ENCODE measurements around the gene ILF3. TPM values are rescaled to one million over a fixed set of nuclear protein-coding genes. Genes with fewer than 3 reads are reported as not detected.

The ILF3 gene
- total RNA-seq, 5 donors from 2014 or later (not counting 1 experiment from before 2014, with no cell fraction given): 331 to 490 (median 370) TPM

DNA sequence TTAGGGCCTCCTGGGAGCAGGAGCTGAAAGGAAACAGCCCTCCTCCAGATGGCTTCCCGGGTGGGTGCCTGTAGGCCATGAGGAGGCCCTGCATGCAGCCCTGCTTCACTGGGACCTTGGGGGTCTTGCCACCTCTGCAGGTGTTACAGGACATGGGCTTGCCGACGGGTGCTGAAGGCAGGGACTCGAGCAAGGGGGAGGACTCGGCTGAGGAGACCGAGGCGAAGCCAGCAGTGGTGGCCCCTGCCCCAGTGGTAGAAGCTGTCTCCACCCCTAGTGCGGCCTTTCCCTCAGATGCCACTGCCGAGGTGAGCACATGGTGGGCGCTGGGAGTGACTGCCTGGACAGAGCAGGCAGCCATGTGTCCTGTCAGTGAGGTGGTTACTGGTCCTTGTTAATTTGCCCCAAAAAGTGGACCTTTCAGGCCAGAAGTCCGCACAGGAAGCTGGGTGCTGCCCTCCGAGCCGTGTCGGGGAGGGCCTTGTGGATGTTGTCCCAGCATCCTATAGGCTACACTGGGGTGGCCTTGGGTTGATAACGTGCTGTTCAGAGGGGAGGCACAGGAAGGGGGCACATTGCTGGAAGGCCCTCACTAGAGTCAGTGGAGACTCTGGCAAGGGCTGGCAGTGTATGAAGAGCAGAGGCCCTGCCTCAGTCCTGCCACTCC is 28.4 kb downstream of the ILF3 start:
- no peak overlapping the region for H3K27ac ChIP-seq (ENCODE audit: low read length)
- 94% methylated on average over 13 of the region's 15 CpGs for WGBS (ENCODE audit: insufficient coverage)
- H3K9me3 ChIP-seq: no peaks in the 10 kb centered on the region
- H3K4me3 ChIP-seq (ENCODE audit: control insufficient read depth in 1 of 2, extremely low read depth in 1 of 2, low read length in 1 of 2): no peak overlapping the region
- peaks cover 29 to 93% of the 10 kb centered on the region in 2 donors for H3K36me3 ChIP-seq (ENCODE audit: control insufficient read depth in 2 of 2, extremely low read depth in 1 of 2, insufficient read depth in 1 of 2, low read length in 1 of 2)
- Mint-ChIP-seq H3K4me1 (no peaks in the 10 kb centered on the region), H3K36me3 (peaks cover 39% of the 10 kb centered on the region), H3K4me3 (no peak overlapping the region), H3K9me3 (no peaks in the 10 kb centered on the region), H3K27ac (no peak overlapping the region), H3K27me3 (no peaks in the 10 kb centered on the region)
- no peaks in the 10 kb centered on the region for H3K27me3 ChIP-seq (replicated peaks in 1 of 2; ENCODE audit: control insufficient read depth in 2 of 2, extremely low read depth in 1 of 2, insufficient read depth in 2 of 2, low read length in 1 of 2)
- DNase-seq (no peak), ATAC-seq (replicated peaks in 1 of 4) (no peak)
- ChIA-PET CTCF (interaction anchor here in 1 of 2 donors (0.5 kb wide), 1 partner anchor 286 kb away, joined by 4 read pairs; no protein-coding TSS in a partner anchor), POLR2A (interaction anchor here (0.5 kb wide), 2 partner anchors 10 to 13 kb away, joined by 3 to 4 read pairs; no protein-coding TSS in a partner anchor)
- H3K4me1 ChIP-seq (ENCODE audit: control insufficient read depth in 1 of 2, extremely low read depth in 1 of 2, insufficient read depth in 2 of 2, low read length in 2 of 2): no peaks in the 10 kb centered on the region

GRCh38 chr19:10683064-10683426 is 28.9 kb downstream of the ILF3 start:
- no peak for DNase-seq
- Histone ChIP-seq H3K9me3 (no peaks in the 10 kb centered on the region), H3K27ac (ENCODE audit: low read length) (no peak overlapping the region), H3K4me3 (ENCODE audit: control insufficient read depth in 1 of 2, extremely low read depth in 1 of 2, low read length in 1 of 2) (no peak overlapping the region), H3K27me3 (replicated peaks in 1 of 2; ENCODE audit: control insufficient read depth in 2 of 2, extremely low read depth in 1 of 2, insufficient read depth in 2 of 2, low read length in 1 of 2) (no peaks in the 10 kb centered on the region), H3K4me1 (ENCODE audit: control insufficient read depth in 1 of 2, extremely low read depth in 1 of 2, insufficient read depth in 2 of 2, low read length in 2 of 2) (no peaks in the 10 kb centered on the region), H3K36me3 (ENCODE audit: control insufficient read depth in 2 of 2, extremely low read depth in 1 of 2, insufficient read depth in 1 of 2, low read length in 1 of 2) (peaks cover 31 to 93% of the 10 kb centered on the region in 2 donors)
- WGBS (ENCODE audit: insufficient coverage): 96% methylated on average over 14 of the region's 15 CpGs
- ChIA-PET POLR2A (interaction anchor here in 1 of 2 donors (0.5 kb wide), 1 partner anchor 14 kb away, joined by 4 read pairs; no protein-coding TSS in a partner anchor), CTCF (interaction anchor here in 1 of 2 donors (0.5 kb wide), 1 partner anchor 286 kb away, joined by 4 read pairs; no protein-coding TSS in a partner anchor)
- no peaks in the 10 kb centered on the region for H3K27me3 Mint-ChIP-seq
- no peaks in the 10 kb centered on the region for H3K4me1 Mint-ChIP-seq
- H3K4me3 Mint-ChIP-seq: no peak overlapping the region
- H3K9me3 Mint-ChIP-seq: no peaks in the 10 kb centered on the region
- no peak for ATAC-seq (replicated peaks in 1 of 4)
- H3K36me3 Mint-ChIP-seq: peaks cover 38% of the 10 kb centered on the region
- no peak overlapping the region for H3K27ac Mint-ChIP-seq

- H3K27ac ChIP-seq (ENCODE audit: low read length): no peak overlapping the region
- H3K27me3 ChIP-seq (replicated peaks in 1 of 2; ENCODE audit: control insufficient read depth in 2 of 2, extremely low read depth in 1 of 2, insufficient read depth in 2 of 2, low read length in 1 of 2): no peaks in the 10 kb centered on the region
- ChIA-PET CTCF (interaction anchor here in 1 of 2 donors (0.6 kb wide), 1 partner anchor 34 kb away, joined by 3 read pairs; no protein-coding TSS in a partner anchor), POLR2A (no interaction called here)
- H3K4me3 ChIP-seq (ENCODE audit: control insufficient read depth in 1 of 2, extremely low read depth in 1 of 2, low read length in 1 of 2): no peak overlapping the region
- H3K4me1 ChIP-seq (ENCODE audit: control insufficient read depth in 1 of 2, extremely low read depth in 1 of 2, insufficient read depth in 2 of 2, low read length in 2 of 2): no peaks in the 10 kb centered on the region
- peaks cover 34% of the 10 kb centered on the region for H3K36me3 Mint-ChIP-seq
- no peak overlapping the region for H3K27ac Mint-ChIP-seq
- H3K9me3 ChIP-seq: no peaks in the 10 kb centered on the region
- 99% methylated on average over 10 of the region's 21 CpGs for WGBS (ENCODE audit: insufficient coverage)
- ATAC-seq (replicated peaks in 1 of 4): no peak
- no peaks in the 10 kb centered on the region for H3K9me3 Mint-ChIP-seq
- DNase-seq: no peak
- no peaks in the 10 kb centered on the region for H3K4me1 Mint-ChIP-seq
- no peaks in the 10 kb centered on the region for H3K27me3 Mint-ChIP-seq
- no peak overlapping the region for H3K4me3 Mint-ChIP-seq
- H3K36me3 ChIP-seq (ENCODE audit: control insufficient read depth in 2 of 2, extremely low read depth in 1 of 2, insufficient read depth in 1 of 2, low read length in 1 of 2): peaks cover 31 to 93% of the 10 kb centered on the region in 2 donors
Measured at GRCh38 chr19:10683582-10683981, 29.4 kb downstream of the ILF3 start.

GRCh38 chr19:10685210-10685609 is 31.1 kb downstream of the ILF3 start:
- POLR2A ChIA-PET: interaction anchor here in 1 of 2 donors (0.6 kb wide), 1 partner anchor 16 kb away, joined by 3 read pairs; no protein-coding TSS in a partner anchor
- Histone ChIP-seq H3K4me3 (ENCODE audit: control insufficient read depth in 1 of 2, extremely low read depth in 1 of 2, low read length in 1 of 2) (no peak overlapping the region), H3K36me3 (ENCODE audit: control insufficient read depth in 2 of 2, extremely low read depth in 1 of 2, insufficient read depth in 1 of 2, low read length in 1 of 2) (peaks cover 24 to 93% of the 10 kb centered on the region in 2 donors), H3K9me3 (no peaks in the 10 kb centered on the region), H3K27ac (ENCODE audit: low read length) (no peak overlapping the region), H3K4me1 (ENCODE audit: control insufficient read depth in 1 of 2, extremely low read depth in 1 of 2, insufficient read depth in 2 of 2, low read length in 2 of 2) (no peaks in the 10 kb centered on the region), H3K27me3 (replicated peaks in 1 of 2; ENCODE audit: control insufficient read depth in 2 of 2, extremely low read depth in 1 of 2, insufficient read depth in 2 of 2, low read length in 1 of 2) (no peaks in the 10 kb centered on the region)
- Mint-ChIP-seq H3K9me3 (no peaks in the 10 kb centered on the region), H3K27ac (no peak overlapping the region), H3K4me1 (peaks cover 0 to 2% (median 0%) of the 10 kb centered on the region in 3 donors), H3K36me3 (peaks cover 37% of the 10 kb centered on the region), H3K27me3 (no peaks in the 10 kb centered on the region), H3K4me3 (no peak overlapping the region)
- DNase-seq: no peak
- CTCF ChIA-PET: no interaction called here
- 88% methylated on average over 5 of the region's 5 CpGs for WGBS (ENCODE audit: insufficient coverage)
- ATAC-seq (replicated peaks in 1 of 4): no peak

DNA sequence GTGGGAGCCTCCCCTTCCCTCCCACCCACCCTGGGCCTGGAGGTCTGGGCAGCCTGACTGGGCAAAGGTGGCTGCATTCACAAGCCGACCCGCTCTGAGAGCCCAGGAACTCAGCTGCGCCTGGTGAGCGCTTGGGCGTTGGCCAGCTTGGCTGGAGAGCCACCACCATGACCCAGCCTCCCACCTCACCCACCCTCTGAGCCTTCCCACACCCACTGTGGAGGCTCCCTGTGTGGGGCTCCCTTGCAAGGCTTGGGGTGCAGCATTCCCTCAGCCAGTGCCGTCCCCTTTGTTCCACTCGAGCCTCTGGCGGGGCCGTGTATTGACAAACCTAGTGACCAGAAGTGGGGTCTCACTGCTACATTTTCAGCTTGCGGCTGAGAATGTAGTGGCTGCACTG is 32.0 kb downstream of the ILF3 start:
- Histone ChIP-seq H3K27ac (ENCODE audit: low read length) (no peak overlapping the region), H3K36me3 (ENCODE audit: control insufficient read depth in 2 of 2, extremely low read depth in 1 of 2, insufficient read depth in 1 of 2, low read length in 1 of 2) (peaks cover 25 to 92% of the 10 kb centered on the region in 2 donors), H3K27me3 (replicated peaks in 1 of 2; ENCODE audit: control insufficient read depth in 2 of 2, extremely low read depth in 1 of 2, insufficient read depth in 2 of 2, low read length in 1 of 2) (no peaks in the 10 kb centered on the region), H3K9me3 (no peaks in the 10 kb centered on the region), H3K4me1 (ENCODE audit: control insufficient read depth in 1 of 2, extremely low read depth in 1 of 2, insufficient read depth in 2 of 2, low read length in 2 of 2) (no peaks in the 10 kb centered on the region), H3K4me3 (ENCODE audit: control insufficient read depth in 1 of 2, extremely low read depth in 1 of 2, low read length in 1 of 2) (no peak overlapping the region)
- ATAC-seq (replicated peaks in 1 of 4) (no peak), DNase-seq (no peak)
- no peak overlapping the region for H3K4me3 Mint-ChIP-seq
- WGBS (ENCODE audit: insufficient coverage): 100% methylated on average over 8 of the region's 10 CpGs
- peaks cover 0 to 8% (median 0%) of the 10 kb centered on the region in 3 donors for H3K4me1 Mint-ChIP-seq
- CTCF ChIA-PET: no interaction called here
- no peaks in the 10 kb centered on the region for H3K27me3 Mint-ChIP-seq
- peaks cover 38% of the 10 kb centered on the region for H3K36me3 Mint-ChIP-seq
- H3K9me3 Mint-ChIP-seq: no peaks in the 10 kb centered on the region
- POLR2A ChIA-PET: no interaction called here
- H3K27ac Mint-ChIP-seq: no peak overlapping the region

- Histone ChIP-seq H3K9me3 (no peaks in the 10 kb centered on the region), H3K27me3 (replicated peaks in 1 of 2; ENCODE audit: control insufficient read depth in 2 of 2, extremely low read depth in 1 of 2, insufficient read depth in 2 of 2, low read length in 1 of 2) (no peaks in the 10 kb centered on the region), H3K4me1 (ENCODE audit: control insufficient read depth in 1 of 2, extremely low read depth in 1 of 2, insufficient read depth in 2 of 2, low read length in 2 of 2) (no peaks in the 10 kb centered on the region), H3K36me3 (ENCODE audit: control insufficient read depth in 2 of 2, extremely low read depth in 1 of 2, insufficient read depth in 1 of 2, low read length in 1 of 2) (peaks cover 32 to 92% of the 10 kb centered on the region in 2 donors), H3K27ac (ENCODE audit: low read length) (no peak overlapping the region), H3K4me3 (ENCODE audit: control insufficient read depth in 1 of 2, extremely low read depth in 1 of 2, low read length in 1 of 2) (no peak overlapping the region)
- H3K36me3 Mint-ChIP-seq: peaks cover 38% of the 10 kb centered on the region
- POLR2A ChIA-PET: no interaction called here
- no peaks in the 10 kb centered on the region for H3K9me3 Mint-ChIP-seq
- CTCF ChIA-PET: interaction anchor here in 1 of 2 donors (0.6 kb wide), 1 partner anchor 193 kb away, joined by 4 read pairs; no protein-coding TSS in a partner anchor
- peaks cover 0 to 8% (median 0%) of the 10 kb centered on the region in 3 donors for H3K4me1 Mint-ChIP-seq
- DNase-seq: no peak
- no peak for ATAC-seq (replicated peaks in 1 of 4)
- no peaks in the 10 kb centered on the region for H3K27me3 Mint-ChIP-seq
- no peak overlapping the region for H3K4me3 Mint-ChIP-seq
- WGBS (ENCODE audit: insufficient coverage): 94% methylated on average over 23 of the region's 31 CpGs
- no peak overlapping the region for H3K27ac Mint-ChIP-seq
Measured at GRCh38 chr19:10686661-10687517, 32.7 kb downstream of the ILF3 start.
